Gastrocnemius medialis (tissue), 4 donors: ENCODE measurements around the gene ACTR5. TPM values are rescaled to one million over a fixed set of nuclear protein-coding genes. Genes with fewer than 3 reads are reported as not detected.

Experiments used
- ATAC-seq, 2 donors: fragments of 150-250 bp; one replicate each; pipeline ENCODE4 v1.9.1; 2016
- DNase-seq, 2 donors: peaks; one replicate each; pipeline ENCODE4 v3.0.0-alpha.2; 2019
- H3K27ac ChIP-seq, 4 donors: fragments of 200-600 bp; sonication (generic); 1 replicate in 1 of 4; 2 replicates in 3 of 4; pipeline ENCODE4 v1.5.1; 2016 to 2018; ENCODE audit warnings: mild to moderate bottlenecking in 2 of 4, moderate library complexity in 1 of 4
- H3K27me3 ChIP-seq, 3 donors: fragments of 200-600 bp; sonication (generic) in 2 of 3; 1 replicate in 1 of 3; 2 replicates in 2 of 3; pipeline versions ENCODE4 v1.5.1 to v1.6.0; 2016 to 2019; ENCODE audit warnings: mild to moderate bottlenecking in 1 of 3, moderate library complexity in 1 of 3
- H3K36me3 ChIP-seq, 2 donors: fragments of 200-600 bp; sonication (generic) in 1 of 2; one replicate each; pipeline ENCODE4 v1.5.1; 2017 to 2018
- H3K4me1 ChIP-seq, 2 donors: fragments of 200-600 bp; sonication (generic) in 1 of 2; one replicate each; pipeline ENCODE4 v1.5.1; 2016 to 2017; ENCODE audit warnings: mild to moderate bottlenecking in 2 of 2
- H3K4me3 ChIP-seq, 4 donors: fragments of 200-600 bp; sonication (generic) in 3 of 4; 1 replicate in 1 of 4; 2 replicates in 3 of 4; pipeline ENCODE4 v1.5.1; 2016 to 2019; ENCODE audit warnings: mild to moderate bottlenecking in 2 of 4
- H3K9me3 ChIP-seq, 3 donors: fragments of 200-600 bp; sonication (generic) in 2 of 3; 1 replicate in 1 of 3; 2 replicates in 2 of 3; pipeline ENCODE4 v1.5.1; 2016 to 2019
- CTCF ChIP-seq, 5 experiments: fragments of 450-650 bp in 3 of 5; fragments of 200-600 bp in 2 of 5; sonication (generic) in 2 of 5; IDR thresholded peaks in 4 of 5; conservative IDR thresholded peaks in 1 of 5; 1 replicate in 4 of 5; 2 replicates in 1 of 5; pipeline ENCODE4 v1.5.1; 2016 to 2019; ENCODE audit warnings: antibody characterized with exemption in 5 of 5, mild to moderate bottlenecking in 3 of 5, moderate library complexity in 3 of 5
- POLR2A ChIP-seq, 2 donors: fragments of 450-650 bp; IDR thresholded peaks; one replicate each; pipeline ENCODE4 v1.6.1; 2017; ENCODE audit warnings: antibody characterized with exemption in 2 of 2, mild to moderate bottlenecking in 2 of 2, moderate library complexity in 2 of 2
- in situ Hi-C, 4 donors: fragments of 200-750 bp; cut with MboI; loops; one replicate each; pipeline versions ENCODE4 v1.15.0 to v1.8.0; 2017; ENCODE audit warnings: low sequenced_read_pairs in 4 of 4
- intact Hi-C: fragments of 100-400 bp; cut with DNase I; formaldehyde crosslinking; loops from one replicate; pipeline ENCODE4 v1.15.1; 2023; ENCODE audit warnings: low total_unique reads
- total RNA-seq, 4 donors: library from RNA; depleted of rRNA; stranded (reverse); fragments of >200 nt; gene quantifications; one replicate each; pipeline versions ENCODE4 v1.1.0 to v1.2.3, GENCODE V29; 2016

The ACTR5 gene
- total RNA-seq, 4 donors from 2014 or later = 6.3 to 10.0 (median 8.0) TPM

GRCh38 chr20:38730989-38731737 is 17.1 kb upstream of the ACTR5 start:
- DNase-seq (no peak), ATAC-seq (peak in 1 of 2 donors; percentile 30)
- Histone ChIP-seq H3K4me1 (peaks cover 0 to 17% of the 10 kb centered on the region in 2 donors), H3K36me3 (no peaks in the 10 kb centered on the region), H3K27ac (no peak overlapping the region), H3K27me3 (peaks cover 84 to 94% (median 91%) of the 10 kb centered on the region in 3 donors), H3K9me3 (no peaks in the 10 kb centered on the region), H3K4me3 (peak overlapping the region; percentile 26 to 52 (median 34))
- intact Hi-C loops (loop anchor here (5.0 kb wide), 1 partner anchor 84 kb away; no protein-coding TSS in a partner anchor), in situ Hi-C loops (loop anchor here in 1 of 4 donors (10.0 kb wide), 1 partner anchor 86 kb away; no protein-coding TSS in a partner anchor)
- TF ChIP-seq CTCF (IDR thresholded peaks at IDR 0.05 in 4 of 5, conservative IDR thresholded peaks at IDR 0.05 in 1 of 5) (peak; percentile 38 to 93 (median 81)), POLR2A (IDR thresholded peaks at IDR 0.05) (no peak)

GRCh38 chr20:38731738-38732113 is 16.5 kb upstream of the ACTR5 start:
- Histone ChIP-seq H3K27me3 (peaks cover 79 to 91% (median 88%) of the 10 kb centered on the region in 3 donors), H3K36me3 (no peaks in the 10 kb centered on the region), H3K4me1 (peaks cover 0 to 17% of the 10 kb centered on the region in 2 donors), H3K9me3 (no peaks in the 10 kb centered on the region), H3K4me3 (peak overlapping the region in 2 of 4 donors; percentile 36 to 52), H3K27ac (no peak overlapping the region)
- peak in 1 of 5 experiments; percentile 4 for TF ChIP-seq CTCF (IDR thresholded peaks at IDR 0.05 in 4 of 5, conservative IDR thresholded peaks at IDR 0.05 in 1 of 5)
- no peak for TF ChIP-seq POLR2A (IDR thresholded peaks at IDR 0.05)
- no peak for ATAC-seq
- intact Hi-C loops (loop anchor here (5.0 kb wide), 1 partner anchor 84 kb away; no protein-coding TSS in a partner anchor), in situ Hi-C loops (loop anchor here in 1 of 4 donors (10.0 kb wide), 1 partner anchor 87 kb away; no protein-coding TSS in a partner anchor)
- DNase-seq = no peak

GRCh38 chr20:38732981-38733380 is 15.3 kb upstream of the ACTR5 start:
- Histone ChIP-seq H3K9me3 (no peaks in the 10 kb centered on the region), H3K27me3 (peaks cover 66 to 82% (median 75%) of the 10 kb centered on the region in 3 donors), H3K4me3 (no peak overlapping the region), H3K4me1 (peaks cover 0 to 17% of the 10 kb centered on the region in 2 donors), H3K36me3 (no peaks in the 10 kb centered on the region), H3K27ac (no peak overlapping the region)
- DNase-seq (no peak), ATAC-seq (no peak)
- in situ Hi-C loops (loop anchor here in 1 of 4 donors (10.0 kb wide), 1 partner anchor 88 kb away; no protein-coding TSS in a partner anchor), intact Hi-C loops (loop anchor here (5.0 kb wide), 1 partner anchor 86 kb away; no protein-coding TSS in a partner anchor)
- TF ChIP-seq POLR2A (IDR thresholded peaks at IDR 0.05) = no peak
- no peak for TF ChIP-seq CTCF (IDR thresholded peaks at IDR 0.05 in 4 of 5, conservative IDR thresholded peaks at IDR 0.05 in 1 of 5)

- H3K9me3 ChIP-seq = no peaks in the 10 kb centered on the region
- H3K4me1 ChIP-seq = peaks cover 0 to 11% of the 10 kb centered on the region in 2 donors
- intact Hi-C loops = no loop called here
- TF ChIP-seq POLR2A (IDR thresholded peaks at IDR 0.05) (no peak), CTCF (IDR thresholded peaks at IDR 0.05 in 4 of 5, conservative IDR thresholded peaks at IDR 0.05 in 1 of 5) (no peak)
- peaks cover 44 to 76% (median 59%) of the 10 kb centered on the region in 3 donors for H3K27me3 ChIP-seq
- no peak overlapping the region for H3K4me3 ChIP-seq
- in situ Hi-C loops = loop anchor here in 1 of 4 donors (10.0 kb wide), 1 partner anchor 90 kb away; no protein-coding TSS in a partner anchor
- ATAC-seq (no peak), DNase-seq (no peak)
- H3K27ac ChIP-seq = no peak overlapping the region
- H3K36me3 ChIP-seq = no peaks in the 10 kb centered on the region
These were observed 13.1 kb upstream of the ACTR5 start for GRCh38 chr20:38735172-38735571.
